ENCODE results near the gene TP73.

Gene TP73

GRCh38 chr1:3776231-3776961 lies 124.1 kb downstream of the TP73 start:
- DNase-seq (ENCODE audit: low read depth in 2 of 3, low spot score in 2 of 3): no peak

GRCh38 chr1:3777078-3777547 lies 124.8 kb downstream of the TP73 start:
- no peak for DNase-seq (ENCODE audit: low read depth in 2 of 3, low spot score in 2 of 3)

GRCh38 chr1:3777647-3778589 lies 125.6 kb downstream of the TP73 start:
- no peak for DNase-seq (ENCODE audit: low read depth in 2 of 3, low spot score in 2 of 3)

- no peak for DNase-seq (ENCODE audit: low read depth in 2 of 3, low spot score in 2 of 3)
Measured at GRCh38 chr1:3778590-3779264, 126.4 kb downstream of the TP73 start.

GRCh38 chr1:3779265-3779911 lies 127.1 kb downstream of the TP73 start:
- no peak for DNase-seq (ENCODE audit: low read depth in 2 of 3, low spot score in 2 of 3)

- no peak for DNase-seq (ENCODE audit: low read depth in 2 of 3, low spot score in 2 of 3)
Measured at GRCh38 chr1:3779912-3780416, 127.6 kb downstream of the TP73 start.

- no peak for DNase-seq (ENCODE audit: low read depth in 2 of 3, low spot score in 2 of 3)
Measured at GRCh38 chr1:3780901-3781300, 128.6 kb downstream of the TP73 start.

- no peak for DNase-seq (ENCODE audit: low read depth in 2 of 3, low spot score in 2 of 3)
Measured at GRCh38 chr1:3783651-3784474, 131.5 kb downstream of the TP73 start.

- DNase-seq (ENCODE audit: low read depth in 2 of 3, low spot score in 2 of 3): no peak
Measured at GRCh38 chr1:3785045-3785444, 132.7 kb downstream of the TP73 start.

- no peak for DNase-seq (ENCODE audit: low read depth in 2 of 3, low spot score in 2 of 3)
Measured at GRCh38 chr1:3785456-3786157, 133.3 kb downstream of the TP73 start.
